K562 (cell line): ENCODE data around the gene BHLHE40. TPM values are rescaled to one million over a fixed set of nuclear protein-coding genes. Genes with fewer than 3 reads are reported as not detected.
A peak's percentile ranks its signal among the peaks of the same experiment; 100 is the strongest.

Experiments used
- CCNT2 ChIP-seq: IDR thresholded peaks from 2 replicates; pipeline ENCODE4 v1.6.1; 2011; ENCODE audit warnings: borderline replicate concordance, low read depth, mild to moderate bottlenecking, moderate library complexity, mixed read lengths, low read length; ENCODE audit not compliant: insufficient read length; ENCODE audit errors: extremely low read depth
- HDAC1 ChIP-seq, 2 experiments: fragments of 450-650 bp; IDR thresholded peaks; 2 replicates each; pipeline ENCODE4 v1.6.1; 2016 to 2017; ENCODE audit warnings: inconsistent platforms in 1 of 2, mild to moderate bottlenecking in 1 of 2, moderate library complexity in 1 of 2
- MAFG ChIP-seq: fragments of 450-650 bp; conservative IDR thresholded peaks from 2 replicates; pipeline ENCODE4 v1.6.1; 2016; ENCODE audit warnings: missing genetic modification characterization, missing compliant biosample characterization
- NKRF ChIP-seq: fragments of 450-650 bp; IDR thresholded peaks from 2 replicates; pipeline ENCODE4 v1.6.1; 2016; ENCODE audit warnings: borderline replicate concordance
- PPARD ChIP-seq: fragments of 250-450 bp; sonication (Bioruptor Pico); IDR thresholded peaks from 2 replicates; pipeline ENCODE4 v1.8.0; 2022; ENCODE audit warnings: inconsistent platforms, mild to moderate bottlenecking, moderate library complexity
- SMARCA4 ChIP-seq: fragments of 450-650 bp; IDR thresholded peaks from 2 replicates; pipeline ENCODE4 v1.6.1; 2016
- STAT6 ChIP-seq: sonication (generic); formaldehyde crosslinking; IDR thresholded peaks from 2 replicates; pipeline ENCODE4 v1.8.1; 2023; ENCODE audit warnings: mild to moderate bottlenecking, missing genetic modification reagents
- TCF15 ChIP-seq: fragments of 250-450 bp; sonication (Bioruptor Pico); IDR thresholded peaks from 2 replicates; pipeline ENCODE4 v1.8.0; 2022; ENCODE audit warnings: moderate library complexity, mild to moderate bottlenecking, inconsistent platforms
- UBTF ChIP-seq, 2 experiments: IDR thresholded peaks; 2 replicates each; pipeline ENCODE4 v1.6.1; 2012; ENCODE audit warnings: improper control_type of control experiment in 2 of 2, low read depth in 2 of 2, low read length in 2 of 2, borderline replicate concordance in 1 of 2
- YBX1 ChIP-seq: fragments of 450-650 bp; IDR thresholded peaks from 2 replicates; pipeline ENCODE4 v1.7.1; 2016; ENCODE audit warnings: mild to moderate bottlenecking
- ZFP36 ChIP-seq: fragments of 150-350 bp; IDR thresholded peaks from 2 replicates; pipeline ENCODE4 v1.6.1; 2018; ENCODE audit warnings: low read length, low read depth; ENCODE audit not compliant: partially characterized antibody
- ZNF165 ChIP-seq: fragments of 250-450 bp; sonication (Bioruptor Pico); IDR thresholded peaks from 2 replicates; pipeline ENCODE4 v1.4.0; 2020; ENCODE audit warnings: borderline replicate concordance
- ZNF263 ChIP-seq: sonication (generic); formaldehyde crosslinking; IDR thresholded peaks from 2 replicates; pipeline ENCODE4 v1.8.0; 2022; ENCODE audit warnings: mild to moderate bottlenecking, missing genetic modification reagents, borderline replicate concordance
- ZNF347 ChIP-seq: fragments of 450-650 bp; formaldehyde crosslinking; IDR thresholded peaks from 2 replicates; pipeline ENCODE4 v1.4.0; 2020; ENCODE audit warnings: low read depth, mild to moderate bottlenecking, moderate library complexity
- ZNF398 ChIP-seq: fragments of 250-450 bp; sonication (Bioruptor Pico); IDR thresholded peaks from 2 replicates; pipeline ENCODE4 v1.8.0; 2021; ENCODE audit warnings: moderate library complexity, mild to moderate bottlenecking, inconsistent platforms
- ZNF551 ChIP-seq: fragments of 250-450 bp; sonication (Bioruptor Pico); IDR thresholded peaks from 2 replicates; pipeline ENCODE4 v1.5.0; 2021; ENCODE audit warnings: mild to moderate bottlenecking, moderate library complexity
- ZNF695 ChIP-seq: fragments of 450-650 bp; formaldehyde crosslinking; IDR thresholded peaks from 2 replicates; pipeline ENCODE4 v1.4.0; 2020; ENCODE audit warnings: mild to moderate bottlenecking, moderate library complexity
- polyA plus RNA-seq, 8 experiments: library from polyadenylated mRNA; depleted of rRNA in 4 of 8; stranded (reverse) in 5 of 8; unstranded in 3 of 8; fragments of >200 nt; fragmentation: Nextera tagmentation in 2 of 8; fragmentation: Illumina TruSeq in 1 of 8; extraction: Ambion mirVana in 2 of 8; extraction: Trizol in 1 of 8; gene quantifications; 2 replicates each; pipeline versions ENCODE4 v1.2.1 to v1.2.3, GENCODE V29; 2011 to 2014; ENCODE audit warnings: inconsistent platforms in 1 of 8, missing spikeins in 1 of 8
- total RNA-seq, 7 experiments: library from RNA; depleted of rRNA in 6 of 7; stranded (reverse); fragments of >200 nt in 6 of 7; fragmentation: Illumina TruSeq in 2 of 7; extraction: Trizol in 2 of 7; gene quantifications; 2 replicates each; pipeline versions ENCODE4 v1.2.1 to v1.2.3, GENCODE V29; 2011 to 2021; ENCODE audit warnings: low replicate concordance in 1 of 7

BHLHE40 gene
- total and polyA plus RNA-seq, 9 of the 15 experiments (the other 6 are each of a cell fraction or from before 2014, with no cell fraction given), result 12.0 to 83.9 (median 31.4) TPM

- TF ChIP-seq NKRF (peak; percentile 23; the same call in 1 of the 2 replicates), ZNF695 (CRISPR knock-in tag) (0 out of 2 replicates have a peak, but pooled peaks have one; percentile 68), ZNF347 (0 out of 2 replicates have a peak, but pooled peaks have one; percentile 57), ZNF551 (CRISPR knock-in tag) (no peak; the same call in 1 of the 2 replicates), PPARD (CRISPR knock-in tag) (peak; percentile 52; the same call in 1 of the 2 replicates), CCNT2 (peak; percentile 66), ZNF165 (CRISPR knock-in tag) (peak; percentile 52; the same call in 1 of the 2 replicates), ZNF398 (no peak; the same call in 1 of the 2 replicates), UBTF (IDR thresholded peaks at IDR 0.05; ENCODE audit: borderline replicate concordance in 1 of 2, low read depth in 2 of 2, low read length in 2 of 2) (peak; percentile 83 to 85; a peak in 2 of 4 replicates), SMARCA4 (peak; percentile 84), MAFG (tag) (peak; percentile 92), ZNF263 (CRISPR knock-in tag) (peak; percentile 50; the same call in 1 of the 2 replicates), ZFP36 (no peak), STAT6 (CRISPR knock-in tag) (peak; percentile 85; the same call in 1 of the 2 replicates), YBX1 (no peak), TCF15 (CRISPR knock-in tag) (peak; percentile 40), HDAC1 (IDR thresholded peaks at IDR 0.05) (peak in 1 of 2 experiments; percentile 69; a peak in 2 of 4 replicates)
Measured at GRCh38 chr3:4994823-4995499, 15.7 kb downstream of the BHLHE40 start (continued).
